LNCaP clone FGC (cell line): Measurements from ENCODE around the gene DCAF16.

ENCODE experiments used
- DNase-seq: peaks from one replicate; pipeline ENCODE4 v3.0.0-alpha.2; 2011; ENCODE audit warnings: low read depth
- H3K4me3 ChIP-seq: 2 replicates; pipeline ENCODE4 v1.5.1; 2011; ENCODE audit warnings: mild to moderate bottlenecking, low read depth, low read length, control low read depth
- CTCF ChIP-seq: IDR thresholded peaks from 2 replicates; pipeline ENCODE4 v1.5.1; 2012; ENCODE audit warnings: mild to moderate bottlenecking; ENCODE audit not compliant: control insufficient read depth, insufficient read depth; ENCODE audit errors: extremely low read depth

The DCAF16 gene

DNA sequence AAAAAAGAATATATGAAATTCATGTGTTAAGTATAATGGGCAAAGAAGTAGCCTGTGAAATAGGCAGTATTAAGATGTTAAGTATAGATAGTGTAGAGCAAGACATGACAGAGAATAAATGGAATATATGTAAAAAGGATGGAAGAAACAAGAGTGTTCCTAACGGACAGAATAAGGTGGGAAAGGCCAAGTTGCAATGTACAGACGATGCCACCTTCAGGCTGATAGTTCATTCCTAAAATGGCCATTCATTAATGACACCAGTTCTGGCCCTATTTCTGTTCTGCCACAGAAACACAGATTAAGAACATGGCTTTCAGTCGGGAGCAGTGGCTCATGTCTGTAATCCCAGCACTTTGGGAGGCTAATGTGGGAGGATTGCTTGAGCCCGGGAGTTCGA is 24.7 kb downstream of the DCAF16 start:
- DNase-seq, result no peak
- no peak overlapping the region for H3K4me3 ChIP-seq
- TF ChIP-seq CTCF, result peak; percentile 62

DNA sequence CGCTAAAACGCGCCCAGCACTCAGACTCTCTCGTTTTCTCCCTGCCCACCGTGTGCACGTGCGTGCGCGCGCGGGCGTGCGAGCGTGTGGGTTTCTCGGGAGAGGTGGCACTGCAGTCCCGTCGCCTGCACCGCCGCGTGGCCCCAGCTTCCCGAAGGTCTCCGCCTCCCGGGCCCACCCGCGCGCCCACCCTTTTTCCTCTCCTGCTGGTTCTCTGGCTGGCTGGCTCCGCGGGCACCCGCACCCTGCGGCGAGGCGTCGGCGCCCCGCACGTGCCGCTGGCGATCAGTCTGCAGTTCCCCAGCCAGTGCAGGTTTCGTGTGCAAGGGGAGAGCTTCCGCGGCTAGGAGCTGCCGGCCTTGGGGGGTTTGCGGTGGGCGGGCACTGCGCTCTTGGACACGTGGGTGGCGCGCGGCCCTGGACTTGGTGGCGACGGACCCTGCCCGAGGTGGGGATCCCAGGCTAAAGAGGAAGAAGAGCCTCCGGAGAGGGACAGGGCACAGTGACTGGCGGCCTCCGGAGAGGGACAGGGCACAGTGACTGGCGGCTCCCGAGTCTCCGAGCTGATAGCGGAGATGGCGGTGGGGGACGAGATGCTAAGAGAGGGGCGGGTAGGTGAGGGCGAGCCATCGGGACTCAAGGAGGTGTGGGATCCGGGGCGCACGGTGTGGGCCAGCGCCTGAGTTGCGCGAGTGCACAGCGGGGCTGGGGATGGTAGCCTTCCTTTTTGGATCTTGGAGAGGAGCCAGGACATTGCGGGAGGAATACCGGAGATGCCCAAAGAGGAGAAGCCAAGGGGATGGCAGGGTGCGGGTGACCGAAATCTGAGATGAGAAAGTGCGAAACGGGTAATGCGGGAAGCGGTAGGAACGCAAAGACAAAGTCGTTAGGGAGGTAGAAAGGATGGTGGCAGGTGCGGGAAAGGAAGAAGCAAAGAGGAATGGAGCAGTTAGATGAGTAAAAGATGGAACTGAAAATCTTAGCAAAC is 29.0 kb downstream of the DCAF16 start, which contains the start of gene FAM184B:
TSS of gene FAM184B (minus strand) at position 322 of the 988 bp plus-strand sequence. CDS start 322 bp downstream, outside the sequence.
- DNase-seq, result no peak
- no peak for TF ChIP-seq CTCF
- peak within 1 kb of the TSS; percentile 15; the same call in 1 of the 2 replicates for H3K4me3 ChIP-seq

- DNase-seq, result peak; percentile 53
- TF ChIP-seq CTCF, result no peak
- peak overlapping the region; percentile 15; the same call in 1 of the 2 replicates for H3K4me3 ChIP-seq
These were observed 29.9 kb downstream of the DCAF16 start for GRCh38 chr4:17780501-17781299.

DNA sequence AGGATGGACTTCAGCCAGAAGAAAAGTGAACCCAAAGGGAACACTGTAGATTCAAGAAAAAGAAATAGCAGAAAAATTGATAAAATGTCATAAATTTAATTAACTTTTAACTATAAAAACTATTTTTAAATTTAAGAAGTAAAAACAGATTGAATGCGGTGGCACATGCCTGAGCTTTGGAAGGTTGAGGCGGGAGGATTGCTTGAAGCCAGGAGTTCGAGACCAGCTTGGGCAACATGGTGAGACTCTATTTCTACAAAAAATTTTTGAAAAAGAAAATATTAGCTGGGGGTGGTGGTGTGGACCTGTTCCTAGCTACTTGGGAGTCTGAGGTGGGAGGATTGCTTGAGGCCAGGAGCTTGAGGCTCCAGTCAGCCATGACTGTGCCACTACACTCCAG is 32.1 kb downstream of the DCAF16 start:
- no peak overlapping the region for H3K4me3 ChIP-seq
- no peak for DNase-seq
- no peak for TF ChIP-seq CTCF

- no peak for TF ChIP-seq CTCF
- no peak for DNase-seq
These were observed 37.3 kb downstream of the DCAF16 start for GRCh38 chr4:17773135-17773698.

GRCh38 chr4:17771284-17771908 is 39.2 kb downstream of the DCAF16 start:
- no peak for TF ChIP-seq CTCF
- DNase-seq, result no peak
- H3K4me3 ChIP-seq, result no peak overlapping the region

More at GRCh38 chr4:17773135-17773698, 37.3 kb downstream of the DCAF16 start:
- no peak overlapping the region for H3K4me3 ChIP-seq
